Measurements from ENCODE around the gene ARHGEF3.

- TF ChIP-seq, protein P1, sequence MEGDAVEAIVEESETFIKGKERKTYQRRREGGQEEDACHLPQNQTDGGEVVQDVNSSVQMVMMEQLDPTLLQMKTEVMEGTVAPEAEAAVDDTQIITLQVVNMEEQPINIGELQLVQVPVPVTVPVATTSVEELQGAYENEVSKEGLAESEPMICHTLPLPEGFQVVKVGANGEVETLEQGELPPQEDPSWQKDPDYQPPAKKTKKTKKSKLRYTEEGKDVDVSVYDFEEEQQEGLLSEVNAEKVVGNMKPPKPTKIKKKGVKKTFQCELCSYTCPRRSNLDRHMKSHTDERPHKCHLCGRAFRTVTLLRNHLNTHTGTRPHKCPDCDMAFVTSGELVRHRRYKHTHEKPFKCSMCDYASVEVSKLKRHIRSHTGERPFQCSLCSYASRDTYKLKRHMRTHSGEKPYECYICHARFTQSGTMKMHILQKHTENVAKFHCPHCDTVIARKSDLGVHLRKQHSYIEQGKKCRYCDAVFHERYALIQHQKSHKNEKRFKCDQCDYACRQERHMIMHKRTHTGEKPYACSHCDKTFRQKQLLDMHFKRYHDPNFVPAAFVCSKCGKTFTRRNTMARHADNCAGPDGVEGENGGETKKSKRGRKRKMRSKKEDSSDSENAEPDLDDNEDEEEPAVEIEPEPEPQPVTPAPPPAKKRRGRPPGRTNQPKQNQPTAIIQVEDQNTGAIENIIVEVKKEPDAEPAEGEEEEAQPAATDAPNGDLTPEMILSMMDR (IDR thresholded peaks at IDR 0.05) = no peak
- no peak for TF ChIP-seq POLR2A (IDR thresholded peaks at IDR 0.05)
Observed at GRCh38 chr3:56819016-56819809, 17.5 kb upstream of the ARHGEF3 start.
